LNCaP clone FGC (cell line): ENCODE data around the gene SLC13A4.
"Not testable (repeated sequence)": the region's sequence is repeated elsewhere in the genome, so short reads cannot be mapped to it uniquely, and the experiment has no call there.

Experiments
- DNase-seq: peaks from one replicate; pipeline ENCODE4 v3.0.0-alpha.2; 2011; ENCODE audit warnings: low read depth
- H3K4me3 ChIP-seq: 2 replicates; pipeline ENCODE4 v1.5.1; 2011; ENCODE audit warnings: mild to moderate bottlenecking, low read depth, low read length, control low read depth
- CTCF ChIP-seq: IDR thresholded peaks from 2 replicates; pipeline ENCODE4 v1.5.1; 2012; ENCODE audit warnings: mild to moderate bottlenecking; ENCODE audit not compliant: control insufficient read depth, insufficient read depth; ENCODE audit errors: extremely low read depth

The SLC13A4 gene

GRCh38 chr7:135697276-135698049 lies 30.5 kb downstream of the SLC13A4 start:
- no peak for DNase-seq
- no peak for TF ChIP-seq CTCF
- no peak overlapping the region for H3K4me3 ChIP-seq

- TF ChIP-seq CTCF: no peak
- DNase-seq: no peak
- H3K4me3 ChIP-seq: no peak overlapping the region
These were observed 34.4 kb downstream of the SLC13A4 start for GRCh38 chr7:135693558-135693957.

- not testable (repeated sequence) for H3K4me3 ChIP-seq, DNase-seq
These were observed 35.4 kb downstream of the SLC13A4 start for GRCh38 chr7:135692606-135693005.

- no peak for TF ChIP-seq CTCF
- no peak overlapping the region for H3K4me3 ChIP-seq
- DNase-seq: no peak
These were observed 35.9 kb downstream of the SLC13A4 start for GRCh38 chr7:135692055-135692454.

- no peak for TF ChIP-seq CTCF
- DNase-seq: no peak
- no peak overlapping the region for H3K4me3 ChIP-seq
These were observed 37.4 kb downstream of the SLC13A4 start for GRCh38 chr7:135690566-135690965.

- H3K4me3 ChIP-seq: no peak overlapping the region
- TF ChIP-seq CTCF: no peak
- no peak for DNase-seq
These were observed 40.5 kb downstream of the SLC13A4 start for GRCh38 chr7:135687466-135687865.

- no peak for TF ChIP-seq CTCF
- no peak for DNase-seq
- H3K4me3 ChIP-seq: no peak overlapping the region
These were observed 42.5 kb downstream of the SLC13A4 start for GRCh38 chr7:135685306-135686084.
